ENCODE results near the gene SRBD1.

DNA sequence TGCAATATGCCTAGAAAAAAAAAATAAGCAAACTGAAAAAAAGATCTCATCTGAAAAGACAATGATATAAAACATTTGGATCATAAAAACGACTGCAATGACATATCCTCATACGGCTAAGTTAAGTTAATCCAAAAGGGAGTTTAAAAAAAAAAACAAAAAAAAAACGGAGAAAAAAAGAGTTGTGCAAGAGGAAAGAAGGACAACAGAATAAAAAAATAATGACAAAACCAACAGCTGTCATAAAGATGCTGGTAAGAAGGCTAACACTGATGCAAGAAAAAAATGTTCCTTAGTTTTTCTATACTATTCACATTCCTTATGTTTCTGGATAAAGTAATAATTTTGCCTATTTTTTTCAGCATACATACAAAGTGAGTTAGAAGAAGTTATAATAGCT is 192.5 kb downstream of the SRBD1 start:
- TF ChIP-seq, protein P1, sequence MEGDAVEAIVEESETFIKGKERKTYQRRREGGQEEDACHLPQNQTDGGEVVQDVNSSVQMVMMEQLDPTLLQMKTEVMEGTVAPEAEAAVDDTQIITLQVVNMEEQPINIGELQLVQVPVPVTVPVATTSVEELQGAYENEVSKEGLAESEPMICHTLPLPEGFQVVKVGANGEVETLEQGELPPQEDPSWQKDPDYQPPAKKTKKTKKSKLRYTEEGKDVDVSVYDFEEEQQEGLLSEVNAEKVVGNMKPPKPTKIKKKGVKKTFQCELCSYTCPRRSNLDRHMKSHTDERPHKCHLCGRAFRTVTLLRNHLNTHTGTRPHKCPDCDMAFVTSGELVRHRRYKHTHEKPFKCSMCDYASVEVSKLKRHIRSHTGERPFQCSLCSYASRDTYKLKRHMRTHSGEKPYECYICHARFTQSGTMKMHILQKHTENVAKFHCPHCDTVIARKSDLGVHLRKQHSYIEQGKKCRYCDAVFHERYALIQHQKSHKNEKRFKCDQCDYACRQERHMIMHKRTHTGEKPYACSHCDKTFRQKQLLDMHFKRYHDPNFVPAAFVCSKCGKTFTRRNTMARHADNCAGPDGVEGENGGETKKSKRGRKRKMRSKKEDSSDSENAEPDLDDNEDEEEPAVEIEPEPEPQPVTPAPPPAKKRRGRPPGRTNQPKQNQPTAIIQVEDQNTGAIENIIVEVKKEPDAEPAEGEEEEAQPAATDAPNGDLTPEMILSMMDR (optimal IDR thresholded peaks at IDR 0.05 in 1 of 3, IDR thresholded peaks at IDR 0.05 in 1 of 3, conservative IDR thresholded peaks at IDR 0.05 in 1 of 3; ENCODE audit: extremely low read depth in 1 of 3, insufficient read depth in 2 of 3, low read length in 3 of 3) = no peak
- no peak for TF ChIP-seq EZH2 (IDR thresholded peaks at IDR 0.05; ENCODE audit: low read length)
